Measurements from ENCODE around the gene CYB561D2. TPM values are rescaled to one million over a fixed set of nuclear protein-coding genes. Genes with fewer than 3 reads are reported as not detected.
A peak's percentile ranks its signal among the peaks of the same experiment; 100 is the strongest.

CYB561D2 gene
- total and polyA plus RNA-seq, 9 of the 15 experiments (the other 6 are each of a cell fraction or from before 2014, with no cell fraction given) = 4.2 to 16.6 (median 9.4) TPM

DNA sequence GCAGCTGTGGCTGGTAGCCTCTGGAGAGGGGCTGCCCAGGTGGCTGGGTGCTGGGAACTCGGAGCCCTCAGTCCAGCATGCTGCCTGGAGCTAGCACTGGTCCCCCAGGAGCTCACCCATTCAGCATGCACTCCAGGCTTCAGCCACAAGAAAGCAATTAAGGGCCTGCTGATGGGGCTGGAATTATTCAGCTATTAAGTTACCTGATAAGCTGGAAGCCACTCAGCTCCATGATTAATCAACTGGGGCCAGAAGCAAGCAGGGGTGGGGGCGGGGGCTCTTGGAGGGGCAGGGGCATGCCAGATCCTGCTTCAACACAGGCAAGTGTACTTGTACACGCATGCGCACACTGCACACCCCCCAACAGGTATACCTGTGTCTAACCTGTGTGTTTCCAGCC is 30.7 kb downstream of the CYB561D2 start:
- Histone ChIP-seq H3K79me2 (ENCODE audit: control insufficient read depth, insufficient read depth, low read length) (no peaks in the 10 kb centered on the region), H3K4me3 (no peak overlapping the region), H3K36me3 (ENCODE audit: control insufficient read depth, insufficient read depth, low read length) (no peaks in the 10 kb centered on the region), H3K27ac (ENCODE audit: extremely low read depth, low read depth, low read length) (no peak overlapping the region), H4K20me1 (replicated peaks; ENCODE audit: control insufficient read depth, insufficient read depth, low read length) (no peaks in the 10 kb centered on the region), H3K9me1 (ENCODE audit: control insufficient read depth, insufficient read depth, low read length) (no peaks in the 10 kb centered on the region), H3K9ac (ENCODE audit: insufficient read depth in 1 of 2, low read depth in 2 of 2, low read length in 2 of 2) (no peak overlapping the region), H3K4me1 (replicated peaks in 1 of 2; ENCODE audit: control insufficient read depth in 2 of 2, insufficient read depth in 2 of 2, low read length in 2 of 2) (peaks cover 0 to 23% of the 10 kb centered on the region in 2 experiments; a peak in 3 of 5 replicates), H3K4me2 (ENCODE audit: insufficient read depth, low read length) (no peak overlapping the region), H3K9me3 (replicated peaks; ENCODE audit: control insufficient read depth, insufficient read depth, low read depth, low read length) (no peaks in the 10 kb centered on the region), H2AFZ (ENCODE audit: low read depth, low read length) (no peak overlapping the region), H3K27me3 (ENCODE audit: control insufficient read depth in 2 of 2, insufficient read depth in 2 of 2, low read length in 2 of 2) (peaks cover 0 to 38% of the 10 kb centered on the region in 2 experiments; a peak in 4 of 5 replicates)
- ChIA-PET POLR2A (interaction anchor here (0.7 kb wide), 1 partner anchor 788 kb away, joined by 3 read pairs; no protein-coding TSS in a partner anchor), CTCF (ENCODE audit: low intra/inter-chr PET ratio) (no interaction called here)
- FAIRE-seq (no peak), DNase-seq (ENCODE audit: extremely low read depth in 1 of 4, low spot score in 3 of 4) (peak in 1 of 4 experiments; percentile 27), ATAC-seq (no peak)
- intact Hi-C loops (cut with micrococcal nuclease) (no loop called here), in situ Hi-C loops (cut with MboI) (no loop called here)
- 0% methylated on average over 1 of the region's 4 CpGs for WGBS (ENCODE audit: insufficient coverage, low coverage, missing lambda C conversion rate)
- BruUV-seq (replicated peaks) = no TSS peak
- TF ChIP-seq CHCHD3 (CRISPR knock-in tag; IDR thresholded peaks at IDR 0.05) (no peak), KLF1 (tag; IDR thresholded peaks at IDR 0.05) (no peak), DIDO1 (tag; IDR thresholded peaks at IDR 0.05; ENCODE audit: low read depth) (no peak), CREBBP (IDR thresholded peaks at IDR 0.05; ENCODE audit: low read depth, low read length) (no peak)

DNA sequence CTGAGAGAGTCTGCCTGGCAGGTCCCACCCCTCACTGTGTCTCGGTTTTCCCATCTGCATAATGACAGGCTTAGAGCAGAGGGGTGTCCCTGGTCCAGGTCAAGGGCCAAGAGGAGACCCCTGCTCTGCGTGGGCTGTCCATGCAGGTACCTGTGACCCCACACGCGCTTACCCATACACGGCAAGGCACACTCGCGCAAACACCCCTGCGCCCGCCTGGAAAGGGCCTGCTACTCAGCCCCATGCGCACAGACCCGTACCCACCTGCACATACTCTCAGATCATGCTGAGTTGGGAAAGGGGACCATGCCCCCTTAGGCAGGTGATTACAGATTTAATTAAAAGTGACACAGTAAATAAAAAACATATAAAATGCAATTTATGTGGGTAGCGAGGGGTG is 32.1 kb downstream of the CYB561D2 start:
- ATAC-seq = no peak
- DNase-seq (ENCODE audit: extremely low read depth in 1 of 4, low spot score in 3 of 4) = no peak
- intact Hi-C loops (cut with micrococcal nuclease) = no loop called here
- Histone ChIP-seq H4K20me1 (replicated peaks; ENCODE audit: control insufficient read depth, insufficient read depth, low read length) (no peaks in the 10 kb centered on the region), H3K9me3 (replicated peaks; ENCODE audit: control insufficient read depth, insufficient read depth, low read depth, low read length) (no peaks in the 10 kb centered on the region), H3K4me2 (ENCODE audit: insufficient read depth, low read length) (no peak overlapping the region), H3K27me3 (ENCODE audit: control insufficient read depth in 2 of 2, insufficient read depth in 2 of 2, low read length in 2 of 2) (peaks cover 0 to 51% of the 10 kb centered on the region in 2 experiments; a peak in 4 of 5 replicates), H3K27ac (ENCODE audit: extremely low read depth, low read depth, low read length) (no peak overlapping the region), H3K79me2 (ENCODE audit: control insufficient read depth, insufficient read depth, low read length) (no peaks in the 10 kb centered on the region), H3K4me3 (no peak overlapping the region), H3K9me1 (ENCODE audit: control insufficient read depth, insufficient read depth, low read length) (no peaks in the 10 kb centered on the region), H2AFZ (ENCODE audit: low read depth, low read length) (no peak overlapping the region), H3K4me1 (replicated peaks in 1 of 2; ENCODE audit: control insufficient read depth in 2 of 2, insufficient read depth in 2 of 2, low read length in 2 of 2) (peaks cover 0 to 26% of the 10 kb centered on the region in 2 experiments; a peak in 3 of 5 replicates), H3K9ac (ENCODE audit: insufficient read depth in 1 of 2, low read depth in 2 of 2, low read length in 2 of 2) (no peak overlapping the region), H3K36me3 (ENCODE audit: control insufficient read depth, insufficient read depth, low read length) (no peaks in the 10 kb centered on the region)
- no TSS peak for BruUV-seq (replicated peaks)
- no peak for FAIRE-seq
- CTCF ChIA-PET (ENCODE audit: low intra/inter-chr PET ratio) = no interaction called here
- TF ChIP-seq SREBF1 (IDR thresholded peaks at IDR 0.05; ENCODE audit: borderline replicate concordance, low read depth, low read length) = no peak
- WGBS (ENCODE audit: insufficient coverage, low coverage, missing lambda C conversion rate) = 38% methylated on average over 11 of the region's 12 CpGs
- POLR2A ChIA-PET = interaction anchor here (0.6 to 1.2 kb wide), 2 partner anchors 10 to 13 kb away, joined by 3 read pairs; no protein-coding TSS in a partner anchor
- in situ Hi-C loops (cut with MboI) = no loop called here
